Measurements from ENCODE around the gene AQP7. TPM values are rescaled to one million over a fixed set of nuclear protein-coding genes. Genes with fewer than 3 reads are reported as not detected.

Gene AQP7
- total RNA-seq, 1 experiment from 2014 or later: not detected

- DNase-seq (ENCODE audit: unreplicated experiment): no peak
- POLR2A ChIA-PET: interaction anchor here (0.9 to 1.9 kb wide), 9 partner anchors 19 to 249 kb away, joined by 3 to 11 read pairs (median 3); partner anchors contain the start of gene NFX1
- H3K4me3 Mint-ChIP-seq (ENCODE audit: unreplicated experiment): no peak overlapping the region
Measured at GRCh38 chr9:33375238-33375840, 27.0 kb downstream of the AQP7 start.

GRCh38 chr9:33374634-33375237 is 27.6 kb downstream of the AQP7 start:
- no peak overlapping the region for H3K4me3 Mint-ChIP-seq (ENCODE audit: unreplicated experiment)
- no peaks in the 10 kb centered on the region for H3K27me3 Mint-ChIP-seq (ENCODE audit: insufficient read depth, unreplicated experiment)
- TF ChIP-seq, protein P1, sequence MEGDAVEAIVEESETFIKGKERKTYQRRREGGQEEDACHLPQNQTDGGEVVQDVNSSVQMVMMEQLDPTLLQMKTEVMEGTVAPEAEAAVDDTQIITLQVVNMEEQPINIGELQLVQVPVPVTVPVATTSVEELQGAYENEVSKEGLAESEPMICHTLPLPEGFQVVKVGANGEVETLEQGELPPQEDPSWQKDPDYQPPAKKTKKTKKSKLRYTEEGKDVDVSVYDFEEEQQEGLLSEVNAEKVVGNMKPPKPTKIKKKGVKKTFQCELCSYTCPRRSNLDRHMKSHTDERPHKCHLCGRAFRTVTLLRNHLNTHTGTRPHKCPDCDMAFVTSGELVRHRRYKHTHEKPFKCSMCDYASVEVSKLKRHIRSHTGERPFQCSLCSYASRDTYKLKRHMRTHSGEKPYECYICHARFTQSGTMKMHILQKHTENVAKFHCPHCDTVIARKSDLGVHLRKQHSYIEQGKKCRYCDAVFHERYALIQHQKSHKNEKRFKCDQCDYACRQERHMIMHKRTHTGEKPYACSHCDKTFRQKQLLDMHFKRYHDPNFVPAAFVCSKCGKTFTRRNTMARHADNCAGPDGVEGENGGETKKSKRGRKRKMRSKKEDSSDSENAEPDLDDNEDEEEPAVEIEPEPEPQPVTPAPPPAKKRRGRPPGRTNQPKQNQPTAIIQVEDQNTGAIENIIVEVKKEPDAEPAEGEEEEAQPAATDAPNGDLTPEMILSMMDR (IDR thresholded peaks at IDR 0.05; ENCODE audit: unreplicated experiment): peak; percentile 83
- no peaks in the 10 kb centered on the region for H3K9me3 Mint-ChIP-seq (ENCODE audit: unreplicated experiment)
- peaks cover 10% of the 10 kb centered on the region for H3K4me1 Mint-ChIP-seq (ENCODE audit: insufficient read depth, unreplicated experiment)
- DNase-seq (ENCODE audit: unreplicated experiment): peak; percentile 79
- CTCF ChIA-PET: interaction anchor here (0.5 to 4.2 kb wide), 58 partner anchors 10 to 1253 kb away, joined by 3 to 63 read pairs (median 4); partner anchors contain the start of genes AQP3 and NOL6
- intact Hi-C loops (cut with micrococcal nuclease): no loop called here
- H3K36me3 Mint-ChIP-seq (ENCODE audit: insufficient read depth, unreplicated experiment): peaks cover 38% of the 10 kb centered on the region
- POLR2A ChIA-PET: interaction anchor here (0.9 to 1.9 kb wide), 9 partner anchors 19 to 249 kb away, joined by 3 to 11 read pairs (median 3); partner anchors contain the start of gene NFX1
- no TSS peak for BruUV-seq (replicated peaks)
- no peak overlapping the region for H3K27ac Mint-ChIP-seq (ENCODE audit: low read depth, unreplicated experiment)

More at GRCh38 chr9:33375238-33375840, 27.0 kb downstream of the AQP7 start:
- Mint-ChIP-seq H3K9me3 (ENCODE audit: unreplicated experiment) (no peaks in the 10 kb centered on the region), H3K36me3 (ENCODE audit: insufficient read depth, unreplicated experiment) (peaks cover 32% of the 10 kb centered on the region), H3K4me1 (ENCODE audit: insufficient read depth, unreplicated experiment) (peaks cover 10% of the 10 kb centered on the region), H3K27ac (ENCODE audit: low read depth, unreplicated experiment) (no peak overlapping the region), H3K27me3 (ENCODE audit: insufficient read depth, unreplicated experiment) (no peaks in the 10 kb centered on the region)
- no TSS peak for BruUV-seq (replicated peaks)
- intact Hi-C loops (cut with micrococcal nuclease): no loop called here
- TF ChIP-seq, protein P1 (IDR thresholded peaks at IDR 0.05; ENCODE audit: unreplicated experiment): no peak
- CTCF ChIA-PET: interaction anchor here (0.5 to 4.2 kb wide), 53 partner anchors 11 to 1254 kb away, joined by 3 to 63 read pairs (median 5); partner anchors contain the start of genes AQP3 and NOL6

- H3K27ac Mint-ChIP-seq (ENCODE audit: low read depth, unreplicated experiment): no peak overlapping the region
- H3K36me3 Mint-ChIP-seq (ENCODE audit: insufficient read depth, unreplicated experiment): peaks cover 43% of the 10 kb centered on the region
- ChIA-PET POLR2A (interaction anchor here (0.7 to 1.9 kb wide), 7 partner anchors 9 to 250 kb away, joined by 3 to 11 read pairs (median 4); partner anchors contain the start of gene NFX1), CTCF (interaction anchor here (0.5 to 4.2 kb wide), 45 partner anchors 9 to 425 kb away, joined by 3 to 63 read pairs (median 6); partner anchors contain the start of genes AQP3 and NOL6)
- peaks cover 10% of the 10 kb centered on the region for H3K4me1 Mint-ChIP-seq (ENCODE audit: insufficient read depth, unreplicated experiment)
- intact Hi-C loops (cut with micrococcal nuclease): no loop called here
- TF ChIP-seq, protein P1 (IDR thresholded peaks at IDR 0.05; ENCODE audit: unreplicated experiment): no peak
- no peak overlapping the region for H3K4me3 Mint-ChIP-seq (ENCODE audit: unreplicated experiment)
- BruUV-seq (replicated peaks): no TSS peak
- DNase-seq (ENCODE audit: unreplicated experiment): no peak
- no peaks in the 10 kb centered on the region for H3K9me3 Mint-ChIP-seq (ENCODE audit: unreplicated experiment)
- H3K27me3 Mint-ChIP-seq (ENCODE audit: insufficient read depth, unreplicated experiment): no peaks in the 10 kb centered on the region
Measured at GRCh38 chr9:33374190-33374589, 28.2 kb downstream of the AQP7 start.

- Mint-ChIP-seq H3K27ac (ENCODE audit: low read depth, unreplicated experiment) (no peak overlapping the region), H3K36me3 (ENCODE audit: insufficient read depth, unreplicated experiment) (peaks cover 56% of the 10 kb centered on the region), H3K9me3 (ENCODE audit: unreplicated experiment) (no peaks in the 10 kb centered on the region), H3K27me3 (ENCODE audit: insufficient read depth, unreplicated experiment) (no peaks in the 10 kb centered on the region), H3K4me1 (ENCODE audit: insufficient read depth, unreplicated experiment) (peaks cover 10% of the 10 kb centered on the region), H3K4me3 (ENCODE audit: unreplicated experiment) (no peak overlapping the region)
- intact Hi-C loops (cut with micrococcal nuclease): no loop called here
- CTCF ChIA-PET: interaction anchor here (0.6 to 4.2 kb wide), 15 partner anchors 8 to 444 kb away, joined by 3 to 63 read pairs (median 9); partner anchors contain the start of gene ANKRD18B
- POLR2A ChIA-PET: interaction anchor here (0.5 to 0.8 kb wide), 3 partner anchors 21 to 230 kb away, joined by 3 read pairs; no protein-coding TSS in a partner anchor
- DNase-seq (ENCODE audit: unreplicated experiment): no peak
- TF ChIP-seq, protein P1 (IDR thresholded peaks at IDR 0.05; ENCODE audit: unreplicated experiment): no peak
- BruUV-seq (replicated peaks): no TSS peak
Measured at GRCh38 chr9:33372900-33373299, 29.5 kb downstream of the AQP7 start.

Measured in MCF 10A (cell line).